MCF 10A (cell line): Measurements from ENCODE around the gene ZNF76. TPM values are rescaled to one million over a fixed set of nuclear protein-coding genes. Genes with fewer than 3 reads are reported as not detected.

ENCODE experiments used
- Bru-seq: library from RNA; stranded (reverse); fragments of 400-500 nt; gene quantifications from one replicate; lab custom pipeline; 2021; lab: Mats Ljungman, UMichigan
- BruChase-seq, 2 experiments: library from RNA; stranded (reverse); fragments of 400-500 nt; gene quantifications; one replicate each; lab custom pipeline; 2021; lab: Mats Ljungman, UMichigan
- BruUV-seq: library from RNA; stranded (reverse); fragments of 400-500 nt; replicated peaks from 2 replicates; lab custom pipeline; 2021; lab: Mats Ljungman, UMichigan
- CTCF ChIA-PET: fragments of 300-600 bp; sonication (Branson Sonifier 250); formaldehyde crosslinking; extraction: SDS; loops from one replicate; lab custom pipeline; 2021; ENCODE audit warnings: antibody characterized with exemption, inconsistent platforms; lab: Yijun Ruan, JAX
- POLR2A ChIA-PET: fragments of 300-600, 350-650 bp; sonication (Branson Sonifier 250); formaldehyde crosslinking; extraction: SDS; loops from one replicate; lab custom pipeline; 2020; ENCODE audit warnings: antibody characterized with exemption, inconsistent platforms; lab: Yijun Ruan, JAX
- DNase-seq: peaks from one replicate; pipeline ENCODE4 v3.0.0-alpha.2; 2018; ENCODE audit not compliant: unreplicated experiment
- H3K27ac Mint-ChIP-seq: one replicate; pipeline ENCODE4 v1.8.0; 2022; ENCODE audit warnings: mild to moderate bottlenecking, low read depth, mixed read lengths; ENCODE audit not compliant: unreplicated experiment
- H3K27me3 Mint-ChIP-seq: one replicate; pipeline ENCODE4 v1.8.0; 2022; ENCODE audit warnings: mixed read lengths; ENCODE audit not compliant: insufficient read depth, unreplicated experiment
- H3K36me3 Mint-ChIP-seq: one replicate; pipeline ENCODE4 v1.8.0; 2022; ENCODE audit warnings: mild to moderate bottlenecking, moderate library complexity, mixed read lengths; ENCODE audit not compliant: insufficient read depth, unreplicated experiment
- H3K4me1 Mint-ChIP-seq: one replicate; pipeline ENCODE4 v1.8.0; 2022; ENCODE audit warnings: mixed read lengths; ENCODE audit not compliant: insufficient read depth, unreplicated experiment
- H3K4me3 Mint-ChIP-seq: one replicate; pipeline ENCODE4 v1.8.0; 2022; ENCODE audit warnings: mild to moderate bottlenecking, moderate library complexity, mixed read lengths; ENCODE audit not compliant: unreplicated experiment
- H3K9me3 Mint-ChIP-seq: one replicate; pipeline ENCODE4 v1.8.0; 2022; ENCODE audit warnings: mixed read lengths; ENCODE audit not compliant: unreplicated experiment
- CTCF ChIP-seq: fragments of 200-600 bp; IDR thresholded peaks from one replicate; pipeline ENCODE4 v1.8.0; 2022; ENCODE audit warnings: antibody characterized with exemption, mild to moderate bottlenecking; ENCODE audit not compliant: unreplicated experiment
- intact Hi-C: fragments of 100-400 bp; cut with micrococcal nuclease; formaldehyde crosslinking; loops from 2 replicates; pipeline ENCODE4 v1.14.1; 2022
- long read RNA-seq: library from polyadenylated mRNA; stranded (forward); transcript quantifications from one replicate; pipeline ENCODE4 v2.0.0, GENCODE V29; 2022
- total RNA-seq: library from RNA; stranded (reverse); gene quantifications from 2 replicates; pipeline ENCODE4 v1.2.3, GENCODE V29; 2022

ZNF76 gene
- total RNA-seq (28.0 and 28.4 TPM in 2 replicates), Bru-seq, nascent RNA (percentile 56 among the genes with signal in this experiment), BruChase-seq, experiment 1, labeled RNA remaining after a 6-hour chase (percentile 56 among the genes with signal in this experiment), BruChase-seq, experiment 2, labeled RNA remaining after a 2-hour chase (percentile 55 among the genes with signal in this experiment)
- long read RNA-seq, transcript ZNF76-202 (13 exons, 2,447 nt): minor isoform, 9 of 73 reads
- long read RNA-seq, transcript ZNF76-203 (14 exons, 2,716 nt): major isoform, 33 of 73 reads
- long read RNA-seq, partial matches to known transcripts: 6 of 73 reads
- long read RNA-seq, other reads (novel, unspliced or antisense): 23 of 73 reads

- no peak for TF ChIP-seq CTCF
- Mint-ChIP-seq H3K9me3 (no peaks in the 10 kb centered on the region), H3K27ac (peak within 1 kb of the TSS; percentile 98), H3K36me3 (peaks cover 6% of the 10 kb centered on the region), H3K4me1 (peaks cover 34% of the 10 kb centered on the region), H3K27me3 (no peaks in the 10 kb centered on the region), H3K4me3 (peak within 1 kb of the TSS; percentile 88)
- peak; percentile 97 for DNase-seq
- ChIA-PET CTCF (interaction anchor here (0.6 to 2.7 kb wide), 9 partner anchors 18 to 545 kb away, joined by 3 to 16 read pairs (median 3); no protein-coding TSS in a partner anchor), POLR2A (interaction anchor here (0.6 to 2.2 kb wide), 19 partner anchors 11 to 868 kb away, joined by 3 to 22 read pairs (median 3); partner anchors contain the start of genes ANKS1A and TAF11)
- BruUV-seq: no TSS peak
- intact Hi-C loops: no loop called here
Observed at GRCh38 chr6:35259194-35259947, at the start of gene ZNF76. TSS of gene ZNF76 (plus strand) at chr6:35259735. CDS start at chr6:35281152, 21,417 bp downstream.

- intact Hi-C loops: no loop called here
- no peak overlapping the region for H3K27ac Mint-ChIP-seq
- BruUV-seq: no TSS peak
- no peaks in the 10 kb centered on the region for H3K9me3 Mint-ChIP-seq
- H3K4me1 Mint-ChIP-seq: peaks cover 4% of the 10 kb centered on the region
- TF ChIP-seq CTCF: no peak
- H3K4me3 Mint-ChIP-seq: no peak overlapping the region
- peaks cover 6% of the 10 kb centered on the region for H3K36me3 Mint-ChIP-seq
- peaks cover 47% of the 10 kb centered on the region for H3K27me3 Mint-ChIP-seq
- ChIA-PET CTCF (no interaction called here), POLR2A (no interaction called here)
- DNase-seq: no peak
Observed at GRCh38 chr6:35213298-35213791, 46.2 kb upstream of the ZNF76 start.

GRCh38 chr6:35213824-35214756 is 45.4 kb upstream of the ZNF76 start, which contains the start of gene SCUBE3:
TSS of gene SCUBE3 (plus strand) at chr6:35213956. CDS start at chr6:35214419, 463 bp downstream.
- Mint-ChIP-seq H3K27me3 (peaks cover 39% of the 10 kb centered on the region), H3K27ac (no peak within 1 kb of the TSS), H3K9me3 (no peaks in the 10 kb centered on the region), H3K4me1 (peaks cover 4% of the 10 kb centered on the region), H3K36me3 (peaks cover 6% of the 10 kb centered on the region), H3K4me3 (no peak within 1 kb of the TSS)
- TF ChIP-seq CTCF: no peak
- ChIA-PET POLR2A (no interaction called here), CTCF (interaction anchor here (1.5 kb wide), 1 partner anchor 27 kb away, joined by 7 read pairs; no protein-coding TSS in a partner anchor)
- intact Hi-C loops: no loop called here
- BruUV-seq: no TSS peak
- no peak for DNase-seq
